ENCODE data around the gene DCAF5.
"Not testable (repeated sequence)": the region's sequence is repeated elsewhere in the genome, so short reads cannot be mapped to it uniquely, and the experiment has no call there.

Gene DCAF5

DNA sequence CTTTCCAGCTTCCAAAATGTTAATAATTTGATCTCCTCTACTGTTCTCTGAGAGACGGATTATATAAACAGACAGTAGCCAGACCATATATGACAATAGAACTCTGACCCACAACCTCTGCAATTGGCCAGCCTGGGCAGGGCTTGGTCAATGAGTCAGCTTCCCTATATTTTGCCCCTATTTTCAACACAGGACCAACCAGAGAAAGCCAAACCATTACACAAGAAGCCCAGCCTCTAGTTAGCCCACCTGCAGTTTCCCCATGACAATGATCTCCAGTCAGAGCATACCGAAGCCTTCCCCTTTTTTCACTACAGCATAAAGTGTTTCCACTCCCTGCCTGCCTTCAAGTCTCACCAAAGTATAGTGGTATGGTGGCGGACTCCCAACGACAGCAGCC lies 30.8 kb upstream of the DCAF5 start:
- TF ChIP-seq, protein P1, sequence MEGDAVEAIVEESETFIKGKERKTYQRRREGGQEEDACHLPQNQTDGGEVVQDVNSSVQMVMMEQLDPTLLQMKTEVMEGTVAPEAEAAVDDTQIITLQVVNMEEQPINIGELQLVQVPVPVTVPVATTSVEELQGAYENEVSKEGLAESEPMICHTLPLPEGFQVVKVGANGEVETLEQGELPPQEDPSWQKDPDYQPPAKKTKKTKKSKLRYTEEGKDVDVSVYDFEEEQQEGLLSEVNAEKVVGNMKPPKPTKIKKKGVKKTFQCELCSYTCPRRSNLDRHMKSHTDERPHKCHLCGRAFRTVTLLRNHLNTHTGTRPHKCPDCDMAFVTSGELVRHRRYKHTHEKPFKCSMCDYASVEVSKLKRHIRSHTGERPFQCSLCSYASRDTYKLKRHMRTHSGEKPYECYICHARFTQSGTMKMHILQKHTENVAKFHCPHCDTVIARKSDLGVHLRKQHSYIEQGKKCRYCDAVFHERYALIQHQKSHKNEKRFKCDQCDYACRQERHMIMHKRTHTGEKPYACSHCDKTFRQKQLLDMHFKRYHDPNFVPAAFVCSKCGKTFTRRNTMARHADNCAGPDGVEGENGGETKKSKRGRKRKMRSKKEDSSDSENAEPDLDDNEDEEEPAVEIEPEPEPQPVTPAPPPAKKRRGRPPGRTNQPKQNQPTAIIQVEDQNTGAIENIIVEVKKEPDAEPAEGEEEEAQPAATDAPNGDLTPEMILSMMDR (IDR thresholded peaks at IDR 0.05; ENCODE audit: low read depth, low read length) = no peak
- H3K4me3 ChIP-seq (ENCODE audit: low read depth, low read length) = no peak overlapping the region
- H3K27me3 ChIP-seq (ENCODE audit: insufficient read depth, low read depth, severe bottlenecking) = no peaks in the 10 kb centered on the region
- no peak for DNase-seq
- no peaks in the 10 kb centered on the region for H3K9me3 ChIP-seq (ENCODE audit: severe bottlenecking)
- H3K27ac ChIP-seq = no peak overlapping the region
- no peaks in the 10 kb centered on the region for H3K36me3 ChIP-seq

DNA sequence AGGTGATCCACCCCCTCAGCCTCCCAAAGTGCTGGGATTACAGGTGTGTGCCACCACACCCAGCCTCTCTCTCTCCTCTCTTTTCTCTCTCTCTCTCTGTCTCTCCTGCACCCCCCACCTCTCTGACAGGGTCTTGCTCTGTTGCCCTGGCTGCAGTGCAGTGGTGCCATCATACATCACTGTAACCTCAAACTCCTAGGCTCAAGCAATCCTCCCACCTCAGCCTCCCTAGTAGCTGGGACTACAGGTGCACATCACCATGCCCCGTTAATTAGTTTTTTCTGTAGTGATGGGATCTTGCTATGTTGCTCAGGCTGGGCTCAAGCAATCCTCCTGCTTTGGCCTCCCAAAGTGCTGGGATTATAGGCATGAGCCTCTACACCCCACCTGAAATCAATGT lies 29.7 kb upstream of the DCAF5 start:
- H3K27ac ChIP-seq; H3K4me3 ChIP-seq (ENCODE audit: low read depth, low read length); DNase-seq; H3K9me3 ChIP-seq (ENCODE audit: severe bottlenecking); H3K36me3 ChIP-seq; H3K27me3 ChIP-seq (ENCODE audit: insufficient read depth, low read depth, severe bottlenecking): not testable (repeated sequence)

DNA sequence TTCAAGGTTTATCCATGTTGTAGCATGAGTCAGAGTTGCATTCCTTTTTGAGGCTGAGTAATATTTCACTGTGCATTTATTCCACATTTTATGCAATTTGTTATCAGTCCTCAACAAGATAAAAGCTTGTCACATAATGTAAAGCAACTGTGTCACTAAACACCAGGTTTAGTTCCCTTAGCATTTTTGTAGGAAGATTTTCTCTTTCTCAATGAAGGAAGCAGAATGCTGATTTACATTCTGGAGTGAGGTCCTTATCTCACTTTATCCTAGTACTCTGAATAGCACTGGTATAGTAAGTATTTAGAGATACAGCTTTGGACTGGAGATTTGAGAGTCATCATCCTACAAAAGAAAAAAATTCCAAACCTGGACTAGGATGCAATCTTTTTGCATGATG lies 28.6 kb upstream of the DCAF5 start:
- Histone ChIP-seq H3K36me3 (no peaks in the 10 kb centered on the region), H3K27me3 (ENCODE audit: insufficient read depth, low read depth, severe bottlenecking) (no peaks in the 10 kb centered on the region), H3K9me3 (ENCODE audit: severe bottlenecking) (no peaks in the 10 kb centered on the region), H3K4me3 (ENCODE audit: low read depth, low read length) (no peak overlapping the region), H3K27ac (no peak overlapping the region)
- TF ChIP-seq, protein P1 (IDR thresholded peaks at IDR 0.05; ENCODE audit: low read depth, low read length) = no peak
- no peak for DNase-seq

DNA sequence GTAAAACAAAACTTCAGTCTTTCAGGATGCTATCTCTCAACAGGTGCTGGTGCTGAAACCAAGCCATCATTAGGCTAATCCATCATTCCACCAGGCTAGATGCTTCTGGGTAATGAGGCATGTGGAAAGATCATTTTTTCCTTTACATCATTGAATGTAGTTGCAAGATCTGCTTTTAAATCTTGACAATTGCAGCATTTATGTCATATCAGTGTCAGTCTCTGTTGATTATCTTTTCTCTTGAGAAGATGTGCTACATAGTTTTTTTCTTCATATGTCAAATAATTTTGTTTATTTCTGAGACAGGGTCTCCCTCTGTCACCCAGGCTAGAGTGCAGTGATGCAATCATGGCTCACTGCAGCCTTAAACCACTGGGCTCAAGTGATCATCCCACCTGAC lies 22.2 kb upstream of the DCAF5 start:
- no peak overlapping the region for H3K4me3 ChIP-seq (ENCODE audit: low read depth, low read length)
- H3K9me3 ChIP-seq (ENCODE audit: severe bottlenecking) = no peaks in the 10 kb centered on the region
- DNase-seq = no peak
- TF ChIP-seq, protein P1 (IDR thresholded peaks at IDR 0.05; ENCODE audit: low read depth, low read length) = no peak
- H3K27ac ChIP-seq = no peak overlapping the region
- H3K36me3 ChIP-seq = no peaks in the 10 kb centered on the region
- no peaks in the 10 kb centered on the region for H3K27me3 ChIP-seq (ENCODE audit: insufficient read depth, low read depth, severe bottlenecking)

DNA sequence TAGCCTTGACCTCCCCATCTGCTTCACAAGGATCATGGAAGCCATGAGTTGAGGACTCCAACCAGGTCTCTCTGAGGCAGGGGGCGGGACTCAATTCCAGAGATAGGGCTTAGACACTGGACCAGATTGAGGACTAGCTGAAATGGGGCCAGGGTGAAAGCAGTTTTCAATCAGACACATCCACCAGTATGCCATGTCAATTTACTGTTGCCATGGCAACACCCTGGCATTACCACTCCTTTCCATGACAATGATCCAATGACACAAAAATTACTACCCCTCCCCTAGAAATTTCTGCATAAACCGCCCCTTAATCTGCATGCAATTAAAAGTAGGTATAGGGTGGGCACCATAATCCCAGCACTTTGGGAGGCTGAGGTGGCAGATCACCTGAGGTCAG lies 18.6 kb upstream of the DCAF5 start:
- no peak overlapping the region for H3K4me3 ChIP-seq (ENCODE audit: low read depth, low read length)
- no peaks in the 10 kb centered on the region for H3K27me3 ChIP-seq (ENCODE audit: insufficient read depth, low read depth, severe bottlenecking)
- TF ChIP-seq, protein P1 (IDR thresholded peaks at IDR 0.05; ENCODE audit: low read depth, low read length) = no peak
- no peak overlapping the region for H3K27ac ChIP-seq
- DNase-seq = peak; percentile 38
- H3K36me3 ChIP-seq = no peaks in the 10 kb centered on the region
- H3K9me3 ChIP-seq (ENCODE audit: severe bottlenecking) = no peaks in the 10 kb centered on the region

DNA sequence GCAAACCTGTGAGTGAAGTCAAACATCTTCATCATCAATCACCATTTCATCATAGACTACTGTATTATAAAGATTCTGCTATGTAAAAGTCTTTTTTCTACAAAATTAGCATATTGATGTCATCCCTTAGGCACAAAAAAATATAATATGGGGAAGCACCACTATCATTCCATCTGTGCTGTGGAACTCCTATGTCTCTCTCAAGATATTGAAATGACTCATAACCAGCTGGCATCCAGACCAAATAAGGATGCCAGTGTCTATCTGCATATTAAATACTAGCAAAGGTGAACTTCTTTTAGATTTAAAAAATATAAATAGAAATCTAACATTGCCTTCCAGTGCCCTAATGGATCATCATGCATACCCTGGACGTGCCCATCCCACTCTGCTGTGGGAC lies 17.9 kb upstream of the DCAF5 start:
- TF ChIP-seq, protein P1 (IDR thresholded peaks at IDR 0.05; ENCODE audit: low read depth, low read length) = no peak
- Histone ChIP-seq H3K9me3 (ENCODE audit: severe bottlenecking) (no peaks in the 10 kb centered on the region), H3K27ac (no peak overlapping the region), H3K36me3 (no peaks in the 10 kb centered on the region), H3K4me3 (ENCODE audit: low read depth, low read length) (no peak overlapping the region), H3K27me3 (ENCODE audit: insufficient read depth, low read depth, severe bottlenecking) (no peaks in the 10 kb centered on the region)
- no peak for DNase-seq

DNA sequence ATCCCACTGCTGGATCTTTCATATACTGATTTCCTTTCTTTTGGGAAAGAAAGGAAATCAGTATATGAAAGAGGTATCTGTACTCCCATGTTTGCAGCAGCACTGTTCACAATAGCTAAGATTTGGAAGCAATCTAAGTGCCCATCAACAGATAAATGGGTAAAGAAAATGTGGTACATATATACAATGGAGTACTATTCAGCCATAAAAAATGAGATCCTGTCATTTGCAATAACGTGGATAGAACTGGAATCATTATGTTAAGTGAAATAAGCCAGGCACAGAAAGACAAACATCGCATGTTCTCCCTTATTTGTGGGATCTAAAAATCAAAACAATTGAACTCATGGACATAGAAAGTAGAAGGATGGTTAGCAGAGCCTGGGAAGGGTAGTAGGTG lies 12.9 kb upstream of the DCAF5 start:
- not testable (repeated sequence) for H3K9me3 ChIP-seq (ENCODE audit: severe bottlenecking); H3K27ac ChIP-seq; H3K27me3 ChIP-seq (ENCODE audit: insufficient read depth, low read depth, severe bottlenecking); H3K4me3 ChIP-seq (ENCODE audit: low read depth, low read length); H3K36me3 ChIP-seq; DNase-seq
